ENCODE results near the gene CDIP1.

CDIP1 gene

GRCh38 chr16:4507588-4508345 lies 30.8 kb downstream of the CDIP1 start:
- Histone ChIP-seq H3K18ac (ENCODE audit: low read length) (no peak overlapping the region), H3K36me3 (ENCODE audit: control insufficient read depth, insufficient read depth, low read length) (peaks cover 5% of the 10 kb centered on the region), H3K4me2 (ENCODE audit: low read length) (no peak overlapping the region), H3K27me3 (ENCODE audit: insufficient read depth, low read length, poor library complexity) (no peaks in the 10 kb centered on the region), H2BK5ac (ENCODE audit: low read length) (no peak overlapping the region), H3K27ac (ENCODE audit: low read depth, low read length) (no peak overlapping the region), H4K5ac (ENCODE audit: low read length) (no peak overlapping the region), H3K4ac (ENCODE audit: low read depth, low read length) (no peak overlapping the region), H3K9ac (ENCODE audit: low read length) (no peak overlapping the region), H2BK15ac (replicated peaks; ENCODE audit: low read depth) (no peak overlapping the region), H3K4me3 (ENCODE audit: low read length) (no peak overlapping the region), H3K79me1 (ENCODE audit: low read length) (peaks cover 6% of the 10 kb centered on the region), H3K4me1 (ENCODE audit: control insufficient read depth, low read depth, low read length) (no peaks in the 10 kb centered on the region), H3K79me2 (ENCODE audit: control insufficient read depth, insufficient read depth, low read length) (no peaks in the 10 kb centered on the region), H2AK5ac (ENCODE audit: low read length) (no peak overlapping the region), H4K8ac (ENCODE audit: low read depth, low read length) (no peak overlapping the region), H2BK120ac (ENCODE audit: low read depth, low read length) (no peak overlapping the region), H3K23ac (ENCODE audit: low read length) (no peak overlapping the region), H3K56ac (ENCODE audit: low read length) (no peak overlapping the region)
- WGBS (ENCODE audit: extremely low coverage, insufficient coverage, low lambda C conversion rate) = no CpG with 5 or more reads among the region's 17 CpGs
- no peak for DNase-seq

- Histone ChIP-seq H2BK5ac (ENCODE audit: low read length) (no peak overlapping the region), H3K18ac (ENCODE audit: low read length) (no peak overlapping the region), H3K4me1 (ENCODE audit: control insufficient read depth, low read depth, low read length) (no peaks in the 10 kb centered on the region), H3K9ac (ENCODE audit: low read length) (no peak overlapping the region), H4K5ac (ENCODE audit: low read length) (no peak overlapping the region), H2BK120ac (ENCODE audit: low read depth, low read length) (no peak overlapping the region), H3K4ac (ENCODE audit: low read depth, low read length) (no peak overlapping the region), H3K36me3 (ENCODE audit: control insufficient read depth, insufficient read depth, low read length) (peaks cover 5% of the 10 kb centered on the region), H3K27me3 (ENCODE audit: insufficient read depth, low read length, poor library complexity) (no peaks in the 10 kb centered on the region), H2AK5ac (ENCODE audit: low read length) (no peak overlapping the region), H3K23ac (ENCODE audit: low read length) (no peak overlapping the region), H3K79me1 (ENCODE audit: low read length) (peaks cover 6% of the 10 kb centered on the region), H3K79me2 (ENCODE audit: control insufficient read depth, insufficient read depth, low read length) (no peaks in the 10 kb centered on the region), H2BK15ac (replicated peaks; ENCODE audit: low read depth) (no peak overlapping the region), H3K4me3 (ENCODE audit: low read length) (no peak overlapping the region), H3K27ac (ENCODE audit: low read depth, low read length) (no peak overlapping the region), H3K4me2 (ENCODE audit: low read length) (no peak overlapping the region), H3K56ac (ENCODE audit: low read length) (no peak overlapping the region), H4K8ac (ENCODE audit: low read depth, low read length) (no peak overlapping the region)
- WGBS (ENCODE audit: extremely low coverage, insufficient coverage, low lambda C conversion rate) = no CpG with 5 or more reads among the region's 3 CpGs
- DNase-seq = peak; percentile 88
Observed at GRCh38 chr16:4506450-4506849, 32.1 kb downstream of the CDIP1 start.

GRCh38 chr16:4505356-4506147 lies 33.0 kb downstream of the CDIP1 start:
- no peaks in the 10 kb centered on the region for H3K79me2 ChIP-seq (ENCODE audit: control insufficient read depth, insufficient read depth, low read length)
- no peak overlapping the region for H2BK5ac ChIP-seq (ENCODE audit: low read length)
- no peak overlapping the region for H4K5ac ChIP-seq (ENCODE audit: low read length)
- no peak overlapping the region for H2BK120ac ChIP-seq (ENCODE audit: low read depth, low read length)
- no CpG with 5 or more reads among the region's 13 CpGs for WGBS (ENCODE audit: extremely low coverage, insufficient coverage, low lambda C conversion rate)
- no peak overlapping the region for H3K27ac ChIP-seq (ENCODE audit: low read depth, low read length)
- H4K8ac ChIP-seq (ENCODE audit: low read depth, low read length) = no peak overlapping the region
- H3K23ac ChIP-seq (ENCODE audit: low read length) = no peak overlapping the region
- no peak overlapping the region for H2AK5ac ChIP-seq (ENCODE audit: low read length)
- H3K4ac ChIP-seq (ENCODE audit: low read depth, low read length) = no peak overlapping the region
- no peak overlapping the region for H3K4me3 ChIP-seq (ENCODE audit: low read length)
- H3K4me2 ChIP-seq (ENCODE audit: low read length) = no peak overlapping the region
- H3K79me1 ChIP-seq (ENCODE audit: low read length) = peaks cover 6% of the 10 kb centered on the region
- DNase-seq = no peak
- H3K18ac ChIP-seq (ENCODE audit: low read length) = no peak overlapping the region
- H3K36me3 ChIP-seq (ENCODE audit: control insufficient read depth, insufficient read depth, low read length) = peaks cover 5% of the 10 kb centered on the region
- H3K27me3 ChIP-seq (ENCODE audit: insufficient read depth, low read length, poor library complexity) = no peaks in the 10 kb centered on the region
- H3K9ac ChIP-seq (ENCODE audit: low read length) = no peak overlapping the region
- H3K4me1 ChIP-seq (ENCODE audit: control insufficient read depth, low read depth, low read length) = no peaks in the 10 kb centered on the region
- H3K56ac ChIP-seq (ENCODE audit: low read length) = no peak overlapping the region
- no peak overlapping the region for H2BK15ac ChIP-seq (replicated peaks; ENCODE audit: low read depth)

GRCh38 chr16:4501071-4501478 lies 37.5 kb downstream of the CDIP1 start:
- Histone ChIP-seq H2BK5ac (ENCODE audit: low read length) (no peak overlapping the region), H3K4me2 (ENCODE audit: low read length) (no peak overlapping the region), H4K5ac (ENCODE audit: low read length) (no peak overlapping the region), H3K18ac (ENCODE audit: low read length) (no peak overlapping the region), H3K36me3 (ENCODE audit: control insufficient read depth, insufficient read depth, low read length) (no peaks in the 10 kb centered on the region), H3K23ac (ENCODE audit: low read length) (no peak overlapping the region), H3K79me1 (ENCODE audit: low read length) (peaks cover 10% of the 10 kb centered on the region), H4K8ac (ENCODE audit: low read depth, low read length) (no peak overlapping the region), H3K56ac (ENCODE audit: low read length) (no peak overlapping the region), H3K9ac (ENCODE audit: low read length) (no peak overlapping the region), H3K4ac (ENCODE audit: low read depth, low read length) (no peak overlapping the region), H3K4me3 (ENCODE audit: low read length) (no peak overlapping the region), H3K4me1 (ENCODE audit: control insufficient read depth, low read depth, low read length) (no peaks in the 10 kb centered on the region), H3K27me3 (ENCODE audit: insufficient read depth, low read length, poor library complexity) (no peaks in the 10 kb centered on the region), H2AK5ac (ENCODE audit: low read length) (no peak overlapping the region), H2BK120ac (ENCODE audit: low read depth, low read length) (no peak overlapping the region), H2BK15ac (replicated peaks; ENCODE audit: low read depth) (no peak overlapping the region), H3K27ac (ENCODE audit: low read depth, low read length) (no peak overlapping the region), H3K79me2 (ENCODE audit: control insufficient read depth, insufficient read depth, low read length) (no peaks in the 10 kb centered on the region)
- no CpG with 5 or more reads among the region's 5 CpGs for WGBS (ENCODE audit: extremely low coverage, insufficient coverage, low lambda C conversion rate)
- no peak for DNase-seq

GRCh38 chr16:4500272-4500671 lies 38.3 kb downstream of the CDIP1 start:
- WGBS (ENCODE audit: extremely low coverage, insufficient coverage, low lambda C conversion rate) = no CpG with 5 or more reads among the region's 3 CpGs
- Histone ChIP-seq H3K18ac (ENCODE audit: low read length) (no peak overlapping the region), H2AK5ac (ENCODE audit: low read length) (no peak overlapping the region), H3K79me1 (ENCODE audit: low read length) (peaks cover 13% of the 10 kb centered on the region), H3K4ac (ENCODE audit: low read depth, low read length) (no peak overlapping the region), H3K9ac (ENCODE audit: low read length) (no peak overlapping the region), H2BK5ac (ENCODE audit: low read length) (no peak overlapping the region), H4K5ac (ENCODE audit: low read length) (no peak overlapping the region), H3K4me3 (ENCODE audit: low read length) (no peak overlapping the region), H3K56ac (ENCODE audit: low read length) (no peak overlapping the region), H3K4me1 (ENCODE audit: control insufficient read depth, low read depth, low read length) (no peaks in the 10 kb centered on the region), H2BK15ac (replicated peaks; ENCODE audit: low read depth) (no peak overlapping the region), H4K8ac (ENCODE audit: low read depth, low read length) (no peak overlapping the region), H2BK120ac (ENCODE audit: low read depth, low read length) (no peak overlapping the region), H3K27ac (ENCODE audit: low read depth, low read length) (no peak overlapping the region), H3K36me3 (ENCODE audit: control insufficient read depth, insufficient read depth, low read length) (no peaks in the 10 kb centered on the region), H3K79me2 (ENCODE audit: control insufficient read depth, insufficient read depth, low read length) (no peaks in the 10 kb centered on the region), H3K27me3 (ENCODE audit: insufficient read depth, low read length, poor library complexity) (no peaks in the 10 kb centered on the region), H3K23ac (ENCODE audit: low read length) (no peak overlapping the region), H3K4me2 (ENCODE audit: low read length) (no peak overlapping the region)
- DNase-seq = peak; percentile 85

Measured in mesendoderm (in vitro differentiated cells).